GM19193 (cell line): ENCODE results near the gene STK32B.

Experiments used
- POLR2A ChIP-seq: IDR thresholded peaks from 4 replicates; pipeline ENCODE4 v1.6.1; 2011; ENCODE audit not compliant: insufficient read depth, insufficient read length; ENCODE audit errors: extremely low read depth

STK32B gene

DNA sequence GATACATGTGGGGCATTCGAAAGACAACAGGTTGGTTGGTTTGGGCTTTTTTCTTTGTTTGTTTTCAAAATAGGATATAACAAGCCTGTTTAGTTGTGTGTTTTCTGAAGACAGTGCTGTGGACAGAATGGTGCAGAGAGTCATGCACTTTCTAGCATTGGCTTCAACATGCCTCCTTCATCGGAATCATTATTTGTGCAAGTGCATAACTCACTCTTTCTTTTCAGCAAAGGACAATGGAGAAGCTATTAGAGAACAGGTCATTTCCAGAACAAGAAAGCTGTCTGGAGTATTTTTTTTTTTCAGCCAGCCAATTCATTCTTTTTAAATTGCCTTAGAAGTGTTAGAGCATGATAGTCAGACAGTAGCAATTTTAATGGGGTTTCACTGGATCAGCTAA, 225.8 kb downstream of the STK32B start:
- TF ChIP-seq POLR2A = no peak

DNA sequence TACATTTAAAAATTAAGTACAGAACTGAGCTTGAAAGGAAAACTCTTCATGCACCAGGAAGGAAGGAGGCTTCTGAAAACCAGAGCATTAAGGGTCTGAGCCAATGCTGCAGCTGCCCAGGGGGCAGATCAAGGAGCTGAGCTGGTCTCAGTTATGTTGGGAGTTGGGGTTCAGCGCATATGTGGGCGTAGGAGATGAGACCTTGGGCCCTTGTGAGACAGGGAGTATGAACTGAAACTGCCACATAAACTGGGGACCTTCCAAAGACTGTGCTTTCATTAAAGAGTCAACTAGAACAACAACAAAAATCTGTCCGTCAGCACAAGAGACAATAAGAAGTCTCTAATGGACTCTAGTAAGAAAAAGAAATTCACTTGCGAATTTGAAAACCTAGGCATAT, 226.9 kb downstream of the STK32B start:
- no peak for TF ChIP-seq POLR2A

DNA sequence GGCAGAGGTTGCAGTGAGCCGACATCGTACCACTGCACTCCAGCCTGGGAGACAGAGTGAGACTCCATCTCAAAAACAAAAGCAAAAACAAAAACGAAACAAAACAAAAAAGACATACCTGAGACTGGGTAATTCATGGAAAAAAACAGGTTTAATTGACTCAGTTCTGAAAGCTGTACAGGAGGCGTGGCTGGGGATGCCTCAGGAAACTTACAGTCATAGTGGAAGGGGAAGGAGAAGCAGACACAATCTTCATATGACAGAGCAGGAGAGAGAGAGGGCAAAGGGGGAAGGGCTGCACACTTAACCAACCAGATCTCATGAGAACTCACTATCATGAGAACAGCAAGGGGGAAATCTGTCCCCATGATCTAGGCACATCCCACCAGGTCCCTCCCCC, 229.5 kb downstream of the STK32B start:
- TF ChIP-seq POLR2A = no peak

DNA sequence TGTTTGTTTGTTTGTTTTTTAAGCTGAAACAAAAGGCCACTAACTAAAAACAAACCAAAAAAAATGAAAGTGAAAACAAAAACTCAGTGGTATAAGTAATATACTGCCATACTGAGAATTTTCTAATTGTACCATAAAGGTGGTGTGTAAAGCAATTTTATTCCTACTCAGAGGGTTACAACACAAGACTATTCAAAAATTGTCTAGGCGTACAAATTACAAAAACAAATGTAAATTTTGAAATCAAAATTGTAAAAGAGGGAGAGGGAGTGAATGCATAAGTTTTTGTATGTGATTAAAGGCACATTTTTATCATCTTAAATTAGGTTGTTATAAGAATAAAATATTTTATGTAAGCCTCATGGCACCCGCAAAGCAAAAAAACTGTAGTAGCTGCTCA, 232.6 kb downstream of the STK32B start:
- no peak for TF ChIP-seq POLR2A

DNA sequence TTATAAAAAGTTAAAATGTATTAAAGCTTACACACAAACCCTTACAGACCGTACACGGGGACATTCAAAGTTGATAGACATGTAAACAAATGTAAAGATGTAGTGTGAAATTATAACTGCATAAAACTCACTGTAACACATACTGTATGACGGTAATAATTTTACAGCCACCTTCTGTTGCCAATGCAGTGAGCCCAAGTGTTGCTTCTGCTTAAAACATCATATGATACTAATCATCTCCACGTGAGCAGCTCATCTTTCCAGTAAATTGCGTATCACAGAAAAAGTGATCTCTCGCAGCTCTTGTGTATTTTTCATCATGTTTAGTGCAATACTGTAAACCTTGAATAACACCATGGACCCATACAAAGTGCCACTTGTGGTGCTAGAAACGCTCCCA, 233.2 kb downstream of the STK32B start:
- TF ChIP-seq POLR2A = no peak

DNA sequence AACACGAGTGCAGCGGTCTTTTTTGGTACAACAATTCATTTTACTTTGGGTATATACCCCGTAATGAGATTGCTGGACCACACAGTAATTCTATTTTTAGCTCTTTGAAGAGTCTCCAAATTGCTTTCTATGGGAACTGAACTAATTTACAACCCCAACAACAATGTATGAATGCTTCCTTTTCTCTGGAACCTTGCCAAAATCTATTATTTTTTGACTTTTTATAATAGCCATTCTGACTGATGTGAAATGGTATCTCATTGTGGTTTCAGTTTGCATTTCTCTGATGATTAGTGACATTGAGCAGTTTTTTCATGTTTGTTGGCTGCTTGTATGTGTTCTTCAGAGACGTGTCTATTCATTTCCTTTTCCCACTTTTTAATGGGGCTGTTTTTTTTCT, 240.8 kb downstream of the STK32B start:
- no peak for TF ChIP-seq POLR2A

DNA sequence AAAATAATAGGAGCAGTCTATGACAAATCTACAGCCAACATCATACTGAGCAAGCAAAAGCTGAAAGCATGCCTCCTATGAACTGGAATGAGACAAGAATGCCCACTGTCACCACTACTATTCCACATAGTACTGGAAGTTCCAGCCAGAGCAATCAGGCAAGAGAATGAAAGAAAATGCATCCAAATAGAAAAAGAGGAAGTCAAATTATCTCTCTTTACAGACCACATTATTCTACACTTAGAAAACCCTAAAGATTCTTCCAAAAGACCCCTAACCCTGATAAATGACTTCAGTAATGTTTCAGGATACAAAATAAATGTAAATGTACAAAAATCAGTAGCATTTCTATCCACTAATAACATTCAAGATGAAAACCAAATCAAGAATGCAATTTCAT, 249.0 kb downstream of the STK32B start:
- no peak for TF ChIP-seq POLR2A

DNA sequence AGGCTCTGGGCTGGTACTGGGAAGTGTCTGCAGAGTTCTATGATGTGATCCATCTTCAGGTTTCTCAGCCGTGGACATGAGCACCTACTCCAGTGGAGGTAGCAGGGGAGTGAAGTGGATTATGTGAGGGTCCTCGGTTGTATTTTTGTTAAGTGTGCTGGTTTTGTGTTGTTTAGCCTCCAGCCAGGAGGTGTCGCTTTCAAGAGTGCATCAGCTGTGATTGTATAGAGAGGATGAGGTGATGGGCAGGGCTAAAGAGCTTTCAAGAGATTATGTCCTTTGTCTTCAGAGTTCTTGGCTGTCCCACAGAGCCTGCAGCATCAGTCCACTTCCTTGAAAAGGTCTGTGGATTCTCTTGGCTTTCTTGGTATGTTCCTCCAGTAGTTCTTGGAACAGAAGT, 256.6 kb downstream of the STK32B start:
- TF ChIP-seq POLR2A = no peak

DNA sequence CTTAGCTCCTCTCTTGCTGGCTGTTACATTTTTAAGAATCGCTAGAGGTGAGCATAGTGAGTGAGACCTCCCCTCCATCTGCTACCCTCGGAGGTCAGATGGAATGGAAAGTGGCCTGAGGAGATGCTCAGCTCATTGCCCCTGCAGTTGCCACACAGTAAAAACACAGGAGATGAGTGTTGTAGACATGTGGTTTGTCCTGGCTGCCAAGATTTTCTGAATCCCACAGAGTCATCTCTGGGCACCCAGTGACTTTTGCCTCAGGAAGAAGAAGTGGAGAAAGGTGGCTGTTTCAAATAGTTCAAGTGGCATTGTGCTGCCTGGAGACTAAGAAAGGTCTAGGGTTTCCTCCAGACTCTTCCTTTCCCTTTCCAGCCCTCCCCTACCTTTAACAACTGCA, 271.0 kb downstream of the STK32B start:
- no peak for TF ChIP-seq POLR2A

DNA sequence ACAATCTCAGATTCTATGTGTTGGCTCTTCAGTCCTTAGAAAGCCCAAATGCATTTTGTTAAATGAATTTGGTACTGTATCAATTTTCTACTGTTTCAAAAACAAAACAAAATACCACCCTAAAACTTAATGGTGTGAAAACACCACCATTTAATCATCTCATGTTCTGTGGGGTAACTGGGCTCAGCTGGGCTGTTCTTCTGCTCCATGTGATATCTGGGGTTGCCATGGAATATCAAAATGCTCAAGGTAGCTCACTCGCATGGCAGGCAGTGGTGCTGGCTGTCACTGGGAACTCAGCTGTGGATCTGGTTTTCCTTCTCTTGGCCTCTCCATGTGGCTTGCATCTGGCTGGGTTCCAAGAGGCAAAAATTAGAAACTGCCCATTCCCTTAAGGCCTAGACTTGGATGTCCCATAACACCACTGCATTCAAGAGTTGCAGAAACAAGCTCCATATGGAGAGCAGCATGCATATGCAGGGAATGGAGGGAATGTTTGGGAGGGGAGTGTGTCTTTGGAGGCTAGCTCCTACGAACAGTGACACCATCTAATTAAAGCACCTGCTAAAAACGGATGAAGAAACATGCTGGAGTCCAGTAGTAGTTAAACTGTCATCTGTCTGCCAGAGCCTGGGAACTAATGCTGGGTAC, 279.2 kb downstream of the STK32B start:
- TF ChIP-seq POLR2A = no peak

DNA sequence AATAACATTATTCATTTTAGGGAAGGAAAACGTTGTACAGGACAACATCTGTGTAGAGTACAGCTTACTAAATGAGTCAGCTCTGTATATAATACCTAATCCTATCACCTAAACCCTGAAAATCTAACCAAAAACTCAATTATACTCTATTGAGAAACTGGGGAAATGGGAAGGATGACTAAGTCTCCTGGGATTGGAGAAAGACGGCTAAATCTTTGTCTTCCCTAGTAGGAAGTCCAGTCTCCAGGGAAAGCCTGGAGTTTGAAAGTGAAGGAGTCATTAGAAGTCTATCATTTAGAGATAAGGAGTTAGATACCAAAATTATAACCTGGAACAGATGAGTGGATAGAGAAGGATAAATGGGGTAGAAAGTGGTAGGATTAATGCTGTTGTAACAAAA, 286.5 kb downstream of the STK32B start:
- no peak for TF ChIP-seq POLR2A

DNA sequence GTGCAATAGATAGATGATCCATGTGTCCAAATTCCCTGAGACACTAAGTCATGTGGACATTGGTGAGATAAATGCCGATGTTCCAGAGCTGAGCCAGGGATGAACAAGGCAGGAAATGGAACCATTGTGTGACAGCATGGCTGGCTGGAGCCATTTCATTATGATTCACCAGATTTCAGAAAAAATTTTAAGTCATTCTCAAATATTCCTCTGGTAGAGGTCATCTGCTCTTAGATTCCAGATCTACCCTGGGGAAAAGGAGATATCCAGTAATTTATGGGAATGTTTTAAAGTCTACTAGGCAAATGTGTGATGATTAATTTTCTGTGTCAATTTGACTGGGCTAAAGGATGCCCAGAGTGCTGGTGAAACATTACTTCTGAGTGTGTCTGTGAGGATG, 287.3 kb downstream of the STK32B start:
- TF ChIP-seq POLR2A = no peak

DNA sequence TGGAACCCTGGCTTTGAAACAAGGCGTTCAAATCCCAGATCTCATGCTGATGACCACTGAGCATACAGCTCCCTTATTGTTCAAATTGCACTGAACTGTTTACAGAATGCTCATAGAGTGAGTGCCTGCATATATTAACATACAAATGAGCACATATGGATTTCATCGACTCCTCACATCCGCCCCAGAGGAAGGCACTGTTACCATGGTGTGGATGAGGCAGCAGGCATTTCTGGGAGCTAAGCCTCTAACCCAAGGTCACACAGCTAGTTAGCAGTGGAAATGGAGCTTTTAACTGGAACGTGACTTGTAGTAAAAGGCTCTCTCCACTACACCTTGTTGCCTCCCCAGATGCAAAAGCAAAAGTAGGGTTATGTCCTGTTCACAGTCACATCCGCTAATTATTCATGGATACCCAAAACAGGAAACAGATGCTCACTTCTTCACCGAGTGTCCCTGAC, 289.7 kb downstream of the STK32B start:
- no peak for TF ChIP-seq POLR2A

DNA sequence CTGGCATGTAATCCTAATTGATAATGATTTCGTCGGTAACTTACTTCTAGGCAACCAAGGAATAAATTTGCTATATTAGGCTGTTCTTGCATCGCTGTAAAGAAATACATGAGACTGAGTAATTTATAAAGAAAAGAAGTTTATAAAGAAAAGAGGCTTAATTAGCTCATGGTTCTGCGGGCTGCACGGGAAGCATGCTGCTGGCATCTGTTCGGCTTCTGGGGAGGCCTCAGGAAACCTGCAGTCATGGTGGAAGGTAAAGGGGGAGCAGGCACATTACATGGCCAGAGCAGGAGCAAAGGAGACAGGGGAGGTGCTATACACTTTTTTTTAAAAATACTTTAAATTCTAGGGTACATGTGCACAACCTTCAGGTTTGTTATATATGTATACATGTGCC, 290.2 kb downstream of the STK32B start:
- TF ChIP-seq POLR2A = no peak

DNA sequence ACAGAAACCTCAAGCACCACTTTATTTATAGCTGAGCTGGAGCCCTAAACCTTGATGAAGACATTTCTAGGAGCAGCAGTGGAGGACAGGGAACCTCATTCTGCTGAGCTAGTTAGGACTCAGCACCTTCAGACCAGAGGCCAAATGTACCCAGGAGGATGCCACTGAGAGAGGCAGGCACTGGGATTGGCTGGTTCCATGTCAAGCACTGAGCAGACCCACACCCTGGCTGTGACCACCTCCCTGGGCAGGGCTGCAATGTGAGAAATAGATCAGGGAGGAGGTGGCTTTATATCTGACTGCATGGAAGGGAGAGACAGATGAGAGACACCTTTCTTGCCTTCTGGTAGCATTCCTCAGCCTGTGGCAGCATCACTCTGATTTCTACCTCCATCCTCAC, 304.6 kb downstream of the STK32B start:
- no peak for TF ChIP-seq POLR2A

DNA sequence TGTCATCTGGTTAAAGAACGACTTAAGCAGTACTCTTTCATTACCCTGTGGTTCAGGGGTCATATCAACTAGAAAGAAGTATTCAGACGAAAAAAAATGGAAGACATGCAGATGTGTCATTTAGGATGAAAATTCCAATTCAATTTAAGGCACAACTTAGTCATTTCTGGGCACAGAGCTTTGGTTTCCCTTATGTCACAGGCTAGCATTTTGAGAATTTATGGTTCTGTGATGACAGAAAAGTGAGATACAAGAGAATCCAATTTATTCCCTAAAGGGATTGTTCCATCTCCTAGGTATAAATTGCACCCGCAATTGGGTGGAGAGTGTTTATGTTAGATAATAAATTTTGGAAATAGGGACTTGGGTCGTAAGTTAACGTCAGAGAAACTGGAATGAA, 306.6 kb downstream of the STK32B start:
- TF ChIP-seq POLR2A = no peak

DNA sequence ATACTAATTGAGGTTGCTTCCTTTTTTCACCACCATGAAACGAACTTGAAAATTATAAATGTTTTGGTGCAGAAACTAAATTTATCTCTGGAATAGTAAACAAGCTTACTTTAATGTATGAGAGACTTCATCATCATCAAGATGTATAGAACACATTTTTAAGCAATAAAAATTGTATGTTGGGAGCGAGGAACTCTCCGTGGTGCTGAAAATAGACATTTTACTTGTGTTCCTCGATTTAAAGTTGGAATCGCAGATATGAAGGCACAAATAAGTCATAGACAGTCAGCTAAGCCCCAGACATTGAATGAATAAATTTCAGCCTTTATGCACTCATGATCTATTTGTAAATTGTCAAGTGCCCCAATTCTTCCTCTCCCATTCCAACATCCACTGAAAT, 310.7 kb downstream of the STK32B start:
- no peak for TF ChIP-seq POLR2A
